Neural progenitor cell (in vitro differentiated cells): Measurements from ENCODE around the gene ADCY2. TPM values are rescaled to one million over a fixed set of nuclear protein-coding genes. Genes with fewer than 3 reads are reported as not detected.

Experiments
- DNase-seq: peaks from one replicate; pipeline ENCODE4 v3.0.0-alpha.2; 2016; ENCODE audit warnings: low spot score
- H2AFZ ChIP-seq: fragments of 200-600 bp; sonication (generic); replicated peaks from 2 replicates; pipeline ENCODE4 v1.6.1; 2016; ENCODE audit warnings: antibody characterized with exemption
- H3F3A ChIP-seq: fragments of 200-600 bp; sonication (generic); 2 replicates; pipeline ENCODE4 v1.6.1; 2016; ENCODE audit warnings: antibody characterized with exemption, low read depth
- H3K27ac ChIP-seq: fragments of 200-600 bp; sonication (generic); 2 replicates; pipeline ENCODE4 v1.5.1; 2016; ENCODE audit warnings: mild to moderate bottlenecking
- H3K27me3 ChIP-seq: fragments of 200-600 bp; sonication (generic); 2 replicates; pipeline ENCODE4 v1.6.1; 2016; ENCODE audit warnings: mild to moderate bottlenecking, moderate library complexity
- H3K36me3 ChIP-seq: fragments of 200-600 bp; sonication (generic); 2 replicates; pipeline ENCODE4 v1.5.1; 2016
- H3K4me1 ChIP-seq: fragments of 200-600 bp; sonication (generic); 2 replicates; pipeline ENCODE4 v1.6.1; 2016; ENCODE audit warnings: mixed run types
- H3K4me2 ChIP-seq: fragments of 200-600 bp; sonication (generic); 2 replicates; pipeline ENCODE4 v1.6.1; 2016
- H3K4me3 ChIP-seq: fragments of 200-600 bp; sonication (generic); 2 replicates; pipeline ENCODE4 v1.5.1; 2016
- H3K79me2 ChIP-seq: fragments of 200-600 bp; sonication (generic); 2 replicates; pipeline ENCODE4 v1.6.1; 2016; ENCODE audit warnings: low read depth
- H3K9ac ChIP-seq: fragments of 200-600 bp; sonication (generic); 2 replicates; pipeline ENCODE4 v1.6.1; 2016
- H3K9me3 ChIP-seq: fragments of 200-600 bp; sonication (generic); 2 replicates; pipeline ENCODE4 v1.5.1; 2016; ENCODE audit warnings: low read depth
- H4K20me1 ChIP-seq: fragments of 200-600 bp; sonication (generic); 2 replicates; pipeline ENCODE4 v1.6.1; 2016; ENCODE audit warnings: low read depth
- H3K27ac Mint-ChIP-seq: 3 replicates; pipeline ENCODE4 v1.8.0; 2021; ENCODE audit warnings: mixed read lengths
- H3K27me3 Mint-ChIP-seq: 2 replicates; pipeline ENCODE4 v1.8.0; 2022; ENCODE audit warnings: low read depth, mild to moderate bottlenecking, inconsistent platforms, moderate library complexity, mixed read lengths; ENCODE audit not compliant: insufficient read depth
- H3K36me3 Mint-ChIP-seq: 3 replicates; pipeline ENCODE4 v1.8.0; 2021; ENCODE audit warnings: mixed read lengths
- H3K4me1 Mint-ChIP-seq: 3 replicates; pipeline ENCODE4 v1.8.0; 2021; ENCODE audit warnings: mixed read lengths
- H3K4me3 Mint-ChIP-seq: 3 replicates; pipeline ENCODE4 v1.8.0; 2021; ENCODE audit warnings: mild to moderate bottlenecking, moderate library complexity, mixed read lengths
- H3K9me3 Mint-ChIP-seq: 3 replicates; pipeline ENCODE4 v1.8.0; 2020; ENCODE audit warnings: mixed read lengths
- CTCF ChIP-seq: fragments of 200-600 bp; sonication (generic); IDR thresholded peaks from 2 replicates; pipeline ENCODE4 v1.5.1; 2017; ENCODE audit warnings: antibody characterized with exemption, mild to moderate bottlenecking
- EZH2 ChIP-seq: fragments of 200-600 bp; sonication (generic); IDR thresholded peaks from 2 replicates; pipeline ENCODE4 v1.6.1; 2017; ENCODE audit warnings: antibody characterized with exemption, mild to moderate bottlenecking, moderate library complexity
- EZH2phosphoT487 ChIP-seq: fragments of 200-600 bp; sonication (generic); IDR thresholded peaks from 2 replicates; pipeline ENCODE4 v1.6.1; 2017; ENCODE audit warnings: antibody characterized with exemption
- total RNA-seq: library from RNA; depleted of rRNA; stranded (reverse); fragments of >200 nt; gene quantifications from 2 replicates; pipeline ENCODE4 v1.2.3, GENCODE V29; 2015; ENCODE audit warnings: low replicate concordance

ADCY2 gene
- total RNA-seq, 1 donor from 2014 or later: 1.2 TPM

DNA sequence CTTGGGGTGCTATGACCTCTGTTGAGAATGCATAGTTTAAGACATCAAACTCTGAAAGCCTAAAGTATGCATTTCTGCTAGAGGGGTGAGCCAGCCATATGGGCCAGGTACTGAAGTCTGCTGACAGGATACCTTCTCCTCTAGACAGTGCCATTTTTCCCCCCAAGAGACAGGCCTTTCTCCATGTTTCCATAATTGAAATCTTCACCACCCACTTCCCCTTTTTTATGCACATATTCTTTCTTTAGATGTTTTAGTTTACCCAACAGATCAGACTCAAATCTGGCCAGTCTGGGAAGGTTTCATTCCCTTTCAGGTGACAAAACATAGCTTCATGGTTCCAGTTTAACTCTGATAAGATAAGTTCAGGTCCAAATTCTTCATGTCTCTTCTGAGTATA is 212.8 kb downstream of the ADCY2 start:
- H3K27ac ChIP-seq: no peak overlapping the region
- no peak for TF ChIP-seq CTCF
- TF ChIP-seq EZH2phosphoT487: no peak
- no peak for TF ChIP-seq EZH2
- H4K20me1 ChIP-seq: no peaks in the 10 kb centered on the region
- no peak for DNase-seq
- H3K4me1 Mint-ChIP-seq: no peaks in the 10 kb centered on the region
- peaks cover 4% of the 10 kb centered on the region for H3K27me3 Mint-ChIP-seq
- H3K36me3 Mint-ChIP-seq: no peaks in the 10 kb centered on the region
- no peak overlapping the region for H3K27ac Mint-ChIP-seq
- H3K9me3 Mint-ChIP-seq: no peaks in the 10 kb centered on the region
- no peaks in the 10 kb centered on the region for H3K9me3 ChIP-seq
- no peaks in the 10 kb centered on the region for H3K4me1 ChIP-seq
- no peaks in the 10 kb centered on the region for H3K79me2 ChIP-seq
- no peak overlapping the region for H3K4me3 Mint-ChIP-seq
- no peaks in the 10 kb centered on the region for H3K36me3 ChIP-seq
- no peak overlapping the region for H3K4me3 ChIP-seq
- no peaks in the 10 kb centered on the region for H3F3A ChIP-seq
- no peak overlapping the region for H3K9ac ChIP-seq
- H2AFZ ChIP-seq: no peak overlapping the region
- no peak overlapping the region for H3K4me2 ChIP-seq
- no peaks in the 10 kb centered on the region for H3K27me3 ChIP-seq

DNA sequence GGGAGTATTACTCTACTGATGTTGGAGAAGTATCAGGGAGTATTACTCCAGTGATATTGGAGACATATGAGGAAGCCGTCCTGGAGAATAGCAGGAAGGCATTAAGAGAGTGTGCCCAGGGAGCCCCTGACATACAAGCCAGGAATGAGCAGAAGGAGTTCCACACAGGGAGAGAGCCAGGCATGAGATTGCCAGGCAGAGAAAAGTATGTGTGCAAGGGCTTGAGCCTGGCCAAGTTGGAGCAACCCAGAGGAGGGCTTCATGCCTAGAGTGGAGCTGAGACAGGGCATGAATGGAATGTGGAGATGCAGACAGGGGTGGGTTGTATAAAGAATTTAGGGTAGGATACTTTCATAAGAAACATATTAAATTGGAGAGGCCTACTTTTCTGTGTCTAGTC is 213.8 kb downstream of the ADCY2 start:
- no peaks in the 10 kb centered on the region for H3F3A ChIP-seq
- peaks cover 4% of the 10 kb centered on the region for H3K27me3 Mint-ChIP-seq
- no peaks in the 10 kb centered on the region for H3K9me3 ChIP-seq
- H3K27ac ChIP-seq: no peak overlapping the region
- no peaks in the 10 kb centered on the region for H4K20me1 ChIP-seq
- H3K27me3 ChIP-seq: no peaks in the 10 kb centered on the region
- no peaks in the 10 kb centered on the region for H3K9me3 Mint-ChIP-seq
- H3K9ac ChIP-seq: no peak overlapping the region
- no peak overlapping the region for H3K4me3 Mint-ChIP-seq
- H3K4me1 ChIP-seq: no peaks in the 10 kb centered on the region
- H3K27ac Mint-ChIP-seq: no peak overlapping the region
- TF ChIP-seq EZH2phosphoT487: no peak
- no peak for TF ChIP-seq EZH2
- TF ChIP-seq CTCF: no peak
- DNase-seq: no peak
- no peak overlapping the region for H2AFZ ChIP-seq
- no peaks in the 10 kb centered on the region for H3K36me3 ChIP-seq
- no peak overlapping the region for H3K4me2 ChIP-seq
- no peak overlapping the region for H3K4me3 ChIP-seq
- no peaks in the 10 kb centered on the region for H3K36me3 Mint-ChIP-seq
- no peaks in the 10 kb centered on the region for H3K79me2 ChIP-seq
- no peaks in the 10 kb centered on the region for H3K4me1 Mint-ChIP-seq

DNA sequence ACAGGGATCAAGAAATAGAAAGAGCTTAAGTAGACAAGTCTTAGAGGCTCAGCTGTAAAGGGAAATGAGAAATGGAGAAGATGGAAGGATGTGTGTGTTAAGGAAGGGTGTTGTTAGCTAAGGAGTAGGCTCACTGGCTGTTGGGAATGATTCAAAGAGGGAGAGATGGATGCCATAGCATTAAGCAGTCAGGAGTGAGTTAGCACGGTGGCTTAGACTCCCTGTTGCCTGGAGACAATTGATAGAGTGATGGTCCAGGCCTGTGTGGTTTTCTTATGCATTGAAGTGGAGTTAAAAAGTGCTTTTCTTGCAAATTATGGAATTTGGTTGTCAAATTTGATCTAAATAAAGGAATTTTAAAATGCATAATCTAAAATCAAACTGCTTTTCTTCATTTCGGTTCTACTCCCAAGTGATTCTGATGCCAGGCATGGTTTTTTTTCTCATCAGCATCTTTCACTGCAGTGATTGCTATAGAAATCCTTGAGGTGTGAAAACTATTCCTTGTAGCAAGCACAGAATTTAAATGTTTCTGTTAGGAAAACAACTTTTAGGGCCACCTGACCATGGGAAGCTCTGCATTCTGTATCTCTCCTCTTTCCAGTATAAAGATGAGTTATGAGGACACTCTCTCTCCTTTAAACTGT is 214.7 kb downstream of the ADCY2 start:
- H3K4me2 ChIP-seq: no peak overlapping the region
- H3K4me3 Mint-ChIP-seq: no peak overlapping the region
- H3F3A ChIP-seq: no peaks in the 10 kb centered on the region
- H2AFZ ChIP-seq: no peak overlapping the region
- no peak overlapping the region for H3K27ac Mint-ChIP-seq
- H3K36me3 ChIP-seq: no peaks in the 10 kb centered on the region
- DNase-seq: no peak
- H3K27me3 ChIP-seq: no peaks in the 10 kb centered on the region
- no peaks in the 10 kb centered on the region for H3K4me1 Mint-ChIP-seq
- no peaks in the 10 kb centered on the region for H3K9me3 ChIP-seq
- H3K4me3 ChIP-seq: no peak overlapping the region
- H3K9me3 Mint-ChIP-seq: no peaks in the 10 kb centered on the region
- no peaks in the 10 kb centered on the region for H3K36me3 Mint-ChIP-seq
- no peak overlapping the region for H3K27ac ChIP-seq
- TF ChIP-seq EZH2: no peak
- no peak for TF ChIP-seq CTCF
- no peak for TF ChIP-seq EZH2phosphoT487
- no peaks in the 10 kb centered on the region for H3K4me1 ChIP-seq
- H3K27me3 Mint-ChIP-seq: peaks cover 4% of the 10 kb centered on the region
- no peak overlapping the region for H3K9ac ChIP-seq
- no peaks in the 10 kb centered on the region for H3K79me2 ChIP-seq
- H4K20me1 ChIP-seq: no peaks in the 10 kb centered on the region
